GM12878 (cell line): Measurements from ENCODE around the gene KDM2A. TPM values are rescaled to one million over a fixed set of nuclear protein-coding genes. Genes with fewer than 3 reads are reported as not detected.

Source experiments
- ATF2 ChIP-seq: IDR thresholded peaks from 2 replicates; pipeline ENCODE4 v1.6.1; 2012; ENCODE audit warnings: low read length, inconsistent platforms
- CTCF ChIP-seq, 3 experiments: IDR thresholded peaks in 2 of 3; conservative IDR thresholded peaks in 1 of 3; 2 replicates each; pipeline ENCODE4 v1.5.1; 2011; ENCODE audit warnings: low read depth in 3 of 3, low read length in 3 of 3, mild to moderate bottlenecking in 3 of 3, control low read depth in 2 of 3, moderate library complexity in 2 of 3, inconsistent platforms in 1 of 3, mixed read lengths in 1 of 3; ENCODE audit not compliant: control insufficient read depth in 2 of 3, insufficient read depth in 1 of 3; ENCODE audit errors: extremely low read depth in 1 of 3
- E4F1 ChIP-seq: fragments of 450-650 bp; IDR thresholded peaks from 2 replicates; pipeline ENCODE4 v1.6.1; 2018; ENCODE audit warnings: borderline replicate concordance, mild to moderate bottlenecking; ENCODE audit not compliant: partially characterized antibody
- EED ChIP-seq: sonication (generic); IDR thresholded peaks from 2 replicates; pipeline ENCODE4 v1.6.1; 2016; ENCODE audit warnings: antibody characterized with exemption, low read depth
- ELK1 ChIP-seq: IDR thresholded peaks from 2 replicates; pipeline ENCODE4 v1.6.1; 2012; ENCODE audit warnings: low read depth, low read length, improper control_type of control experiment
- HDAC6 ChIP-seq: fragments of 200-600 bp; sonication (generic); IDR thresholded peaks from one replicate; pipeline ENCODE4 v1.8.0; 2017; ENCODE audit warnings: antibody characterized with exemption; ENCODE audit not compliant: unreplicated experiment
- LARP7 ChIP-seq: fragments of 450-650 bp; IDR thresholded peaks from 2 replicates; pipeline ENCODE4 v1.6.1; 2017; ENCODE audit warnings: mild to moderate bottlenecking
- MEF2A ChIP-seq: IDR thresholded peaks from 2 replicates; pipeline ENCODE4 v1.6.1; 2011; ENCODE audit warnings: low read depth, mild to moderate bottlenecking, low read length, moderate library complexity; ENCODE audit not compliant: insufficient read depth
- MTA3 ChIP-seq: IDR thresholded peaks from 2 replicates; pipeline ENCODE4 v1.6.1; 2012; ENCODE audit warnings: low read length, inconsistent platforms, borderline replicate concordance
- MYB ChIP-seq: fragments of 150-350 bp; IDR thresholded peaks from 2 replicates; pipeline ENCODE4 v1.6.1; 2014; ENCODE audit warnings: mild to moderate bottlenecking, low read depth, low read length, borderline replicate concordance
- MYC ChIP-seq: IDR thresholded peaks from 2 replicates; pipeline ENCODE4 v1.6.1; 2011; ENCODE audit warnings: mild to moderate bottlenecking, low read length, moderate library complexity, inconsistent platforms; ENCODE audit not compliant: insufficient read depth, insufficient replicate concordance, insufficient read length, severe bottlenecking
- NFXL1 ChIP-seq: fragments of 450-650 bp; IDR thresholded peaks from 2 replicates; pipeline ENCODE4 v1.6.1; 2017; ENCODE audit warnings: antibody characterized with exemption, mild to moderate bottlenecking, borderline replicate concordance
- RELB ChIP-seq: fragments of 450-650 bp; IDR thresholded peaks from 2 replicates; pipeline ENCODE4 v1.6.1; 2017; ENCODE audit warnings: low read depth, mild to moderate bottlenecking, moderate library complexity
- TARDBP ChIP-seq: IDR thresholded peaks from 2 replicates; pipeline ENCODE4 v1.6.1; 2016; ENCODE audit warnings: borderline replicate concordance
- ZNF687 ChIP-seq: fragments of 450-650 bp; IDR thresholded peaks from 2 replicates; pipeline ENCODE4 v1.6.1; 2017; ENCODE audit warnings: mild to moderate bottlenecking, moderate library complexity
- polyA plus RNA-seq, 11 experiments: library from polyadenylated mRNA; depleted of rRNA in 4 of 11; unstranded in 6 of 11; stranded (reverse) in 5 of 11; fragments of >200 nt; fragmentation: Nextera tagmentation in 4 of 11; fragmentation: Illumina TruSeq in 1 of 11; extraction: Ambion mirVana in 4 of 11; extraction: Trizol in 1 of 11; gene quantifications; 1 replicate in 1 of 11; 2 replicates in 10 of 11; pipeline versions ENCODE4 v1.2.1 to v1.2.3, GENCODE V29; 2011 to 2016; ENCODE audit warnings: inconsistent platforms in 2 of 11, missing spikeins in 2 of 11, low read depth in 1 of 11
- total RNA-seq, 4 experiments: library from RNA; depleted of rRNA in 3 of 4; stranded (reverse); fragments of >200 nt in 3 of 4; fragmentation: Illumina TruSeq in 1 of 4; extraction: Trizol in 1 of 4; gene quantifications; 2 replicates each; pipeline versions ENCODE4 v1.2.1 to v1.2.3, GENCODE V29; 2013 to 2021

Gene KDM2A
- total and polyA plus RNA-seq, 10 of the 15 experiments (the other 5 are each of a cell fraction or from before 2014, with no cell fraction given), result 10.5 to 69.3 (median 41.6) TPM

- no peak for TF ChIP-seq MYC
- TF ChIP-seq HDAC6, result no peak
- no peak for TF ChIP-seq EED
- no peak for TF ChIP-seq MEF2A
- no peak for TF ChIP-seq E4F1
- TF ChIP-seq ELK1, result no peak
- TF ChIP-seq LARP7, result peak; percentile 90
- TF ChIP-seq MYB, result no peak
- TF ChIP-seq RELB, result no peak
- TF ChIP-seq CTCF (IDR thresholded peaks at IDR 0.05 in 2 of 3, conservative IDR thresholded peaks at IDR 0.05 in 1 of 3; ENCODE audit: control insufficient read depth in 2 of 3, extremely low read depth in 1 of 3, insufficient read depth in 1 of 3, low read depth in 3 of 3, low read length in 3 of 3), result no peak
- TF ChIP-seq MTA3, result no peak
- TF ChIP-seq NFXL1, result no peak
- TF ChIP-seq ZNF687, result 0 out of 2 replicates have a peak, but pooled peaks have one; percentile 23
- TF ChIP-seq TARDBP, result no peak
- TF ChIP-seq ATF2, result no peak
Measured at GRCh38 chr11:67266449-67267187, 147.6 kb downstream of the KDM2A start, which contains the start of gene GRK2 (continued).
